HG03460 (cell line): ENCODE results near the gene CARD19.

ENCODE experiments used
- ATAC-seq: cut with Tn5 transposase; IDR thresholded peaks from one replicate; pipeline ENCODE4 v1.9.1; 2021; ENCODE audit not compliant: unreplicated experiment

Gene CARD19, protein sequence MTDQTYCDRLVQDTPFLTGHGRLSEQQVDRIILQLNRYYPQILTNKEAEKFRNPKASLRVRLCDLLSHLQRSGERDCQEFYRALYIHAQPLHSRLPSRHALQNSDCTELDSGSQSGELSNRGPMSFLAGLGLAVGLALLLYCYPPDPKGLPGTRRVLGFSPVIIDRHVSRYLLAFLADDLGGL

DNA sequence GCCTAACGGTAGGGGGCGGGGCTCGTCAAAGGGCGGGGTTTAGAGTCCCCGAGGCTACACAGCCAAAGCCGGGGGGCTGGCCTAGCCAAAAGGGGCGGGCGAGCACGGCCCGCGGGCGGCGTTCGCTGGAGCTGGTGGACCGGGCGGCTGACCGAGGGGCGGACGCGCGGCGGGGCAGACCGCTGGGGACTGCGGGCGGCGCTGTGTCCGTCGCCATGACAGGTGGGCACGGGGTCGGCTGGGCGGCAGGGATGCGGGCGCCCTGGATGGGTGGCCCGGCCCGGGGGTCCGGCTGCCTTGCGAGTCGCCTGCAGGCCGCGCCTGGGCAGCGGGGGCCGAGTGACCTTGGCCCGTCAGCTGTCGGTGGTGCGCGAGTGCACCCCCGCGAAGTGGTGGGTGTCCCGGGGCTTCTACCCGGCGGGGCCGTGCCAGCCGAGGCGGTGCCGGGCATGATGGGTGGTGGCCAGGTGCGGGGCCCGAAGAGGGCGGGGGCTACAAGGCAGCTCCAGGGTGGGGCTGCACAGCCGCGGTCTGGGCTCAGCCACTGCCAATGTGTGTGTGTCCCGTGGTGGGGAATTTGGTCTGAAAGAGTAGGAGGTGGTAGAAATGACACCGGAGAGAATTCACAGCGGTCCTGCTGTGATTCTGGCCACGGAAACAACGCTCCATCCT, at the start of gene CARD19:
TSS of gene CARD19 (plus strand) at position 87 of the 672 bp plus-strand sequence. CDS start at position 216, 129 bp downstream.
- ATAC-seq: peak; percentile 16

DNA sequence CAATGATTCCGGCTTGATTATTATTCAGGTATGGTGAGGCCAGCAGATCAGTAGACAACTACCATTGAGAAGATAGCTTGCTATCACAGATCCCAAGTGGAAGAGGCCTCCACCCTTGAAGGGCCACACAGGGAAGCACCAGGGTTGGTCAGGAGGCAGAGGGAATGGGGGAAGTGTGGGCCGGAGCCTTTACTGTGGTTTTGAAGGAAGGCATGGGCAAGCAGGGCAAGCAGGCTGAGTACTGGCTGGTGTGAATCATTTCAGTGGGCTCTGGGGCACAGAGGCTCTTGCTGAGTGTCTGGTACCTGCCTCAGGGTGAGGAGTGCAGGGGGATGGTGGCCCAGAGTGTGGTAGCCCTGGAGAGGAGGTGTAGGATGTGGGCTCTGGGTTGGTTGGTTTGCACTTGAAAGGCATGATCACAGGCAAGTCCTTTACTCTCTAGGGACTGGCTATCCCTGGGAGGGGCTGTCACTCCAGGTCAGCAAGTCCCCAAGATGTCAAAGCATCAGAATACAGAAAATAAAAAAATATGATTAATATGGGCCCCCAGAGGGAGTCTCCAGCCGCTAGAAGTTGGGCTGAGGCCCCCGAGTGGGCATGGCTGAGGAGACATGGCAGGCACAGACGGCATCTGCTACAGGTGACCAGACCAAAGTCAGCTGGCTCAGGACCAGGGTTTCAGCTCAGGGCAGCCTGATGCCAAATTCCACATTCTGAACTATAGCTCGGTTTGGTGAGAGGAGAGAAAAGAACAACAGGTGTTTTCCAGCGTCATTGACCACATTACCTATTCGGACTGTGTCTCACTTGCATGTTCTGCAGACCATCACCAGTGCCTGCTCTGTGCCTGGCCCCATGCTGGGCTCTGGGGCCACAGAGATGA, 47.2 kb upstream of the CARD19 start:
- ATAC-seq: no peak

DNA sequence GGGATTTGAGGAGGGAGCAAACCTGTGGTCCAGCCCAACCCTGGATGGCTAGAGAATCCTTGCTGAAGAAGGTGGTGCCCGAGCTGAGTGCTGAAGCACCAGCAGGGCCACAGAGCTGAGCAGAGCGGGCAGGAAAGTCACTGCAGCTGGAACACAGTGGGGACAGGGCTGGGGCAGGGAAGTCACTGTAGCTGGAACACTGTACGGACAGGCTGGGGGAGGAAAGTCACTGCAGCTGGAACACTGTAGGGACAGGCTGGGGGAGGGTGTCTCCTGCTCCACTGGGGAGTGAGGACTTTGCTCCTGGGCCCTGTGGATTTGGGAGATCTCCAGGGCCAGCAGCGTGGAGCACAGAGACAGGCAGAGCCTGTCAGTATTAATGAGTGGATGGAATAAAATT, 46.5 kb upstream of the CARD19 start:
- ATAC-seq: no peak

DNA sequence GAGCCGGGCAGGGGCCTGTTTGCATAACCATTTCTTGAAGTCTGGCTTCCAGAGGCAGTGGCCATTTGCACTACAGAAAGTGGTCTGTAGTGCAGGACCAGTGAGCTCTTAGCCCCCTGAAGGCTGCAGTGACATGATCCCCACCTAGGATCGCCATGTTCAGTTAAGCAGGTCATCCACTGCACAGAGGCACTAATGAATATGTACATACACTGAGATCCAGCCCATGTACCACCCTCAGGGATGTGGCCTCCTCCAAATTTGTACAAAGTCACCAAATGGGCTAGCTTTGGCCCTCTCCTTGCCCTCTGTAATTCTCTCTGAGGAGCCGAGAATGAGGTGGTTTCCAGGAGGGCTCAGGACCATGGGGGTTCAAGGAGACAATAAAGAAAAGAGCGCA, 45.8 kb upstream of the CARD19 start:
- no peak for ATAC-seq

DNA sequence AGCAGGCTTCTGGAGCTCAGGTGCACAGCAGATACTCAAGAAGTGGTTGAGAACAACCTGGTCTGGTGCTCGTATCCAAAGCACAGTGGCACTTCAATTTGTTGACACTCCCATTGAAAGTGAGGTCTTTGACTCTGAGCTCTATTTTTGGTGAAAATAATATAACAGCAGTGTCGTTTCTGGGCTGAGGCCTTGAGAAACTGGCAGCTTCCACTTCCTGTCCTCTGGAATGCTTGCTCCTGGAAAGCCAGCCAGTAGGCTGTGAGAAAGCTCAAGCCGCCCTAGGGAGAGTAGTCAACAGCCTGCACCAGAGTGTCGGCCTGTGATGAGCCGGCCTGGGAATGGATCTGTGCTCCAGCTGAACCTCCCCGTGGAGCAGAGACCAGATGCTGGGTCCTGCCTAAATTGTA, 44.3 kb upstream of the CARD19 start:
- no peak for ATAC-seq

DNA sequence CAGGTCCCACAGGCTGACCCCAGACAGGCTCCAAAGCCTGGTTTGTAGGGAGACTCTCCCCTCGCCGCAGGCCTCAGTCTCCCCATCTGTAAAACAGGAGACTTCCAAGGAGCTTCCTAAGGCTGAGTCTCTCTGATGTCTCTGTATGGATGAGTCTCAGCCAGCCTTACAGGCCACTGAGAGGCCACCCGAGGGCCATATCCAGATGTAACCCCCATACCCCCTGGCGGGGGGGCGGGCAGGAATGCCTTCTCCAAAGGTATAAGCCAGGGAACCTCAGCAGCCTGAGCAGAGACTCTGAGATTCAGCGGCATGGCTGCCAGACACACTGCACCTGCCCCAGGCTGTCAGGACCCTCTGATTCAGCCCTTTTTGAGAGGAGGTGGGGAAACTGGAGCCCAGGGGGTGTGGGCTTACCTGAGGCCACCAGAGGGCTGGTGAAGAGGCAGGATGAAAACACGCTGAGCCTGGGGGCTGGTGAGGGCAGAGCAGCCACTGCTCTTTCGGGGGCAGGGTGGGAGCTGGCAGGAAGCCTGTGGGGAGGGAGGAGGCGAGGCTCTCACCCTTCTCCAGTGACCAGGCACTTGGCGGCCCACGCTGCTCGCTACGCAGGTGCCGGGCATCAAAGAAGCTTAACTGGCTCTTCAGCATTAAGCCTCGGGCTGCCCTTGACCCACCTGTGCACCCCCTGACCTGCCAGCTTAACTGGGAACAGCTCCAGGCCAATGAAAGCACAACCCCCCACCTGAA, 43.1 kb upstream of the CARD19 start:
- no peak for ATAC-seq

DNA sequence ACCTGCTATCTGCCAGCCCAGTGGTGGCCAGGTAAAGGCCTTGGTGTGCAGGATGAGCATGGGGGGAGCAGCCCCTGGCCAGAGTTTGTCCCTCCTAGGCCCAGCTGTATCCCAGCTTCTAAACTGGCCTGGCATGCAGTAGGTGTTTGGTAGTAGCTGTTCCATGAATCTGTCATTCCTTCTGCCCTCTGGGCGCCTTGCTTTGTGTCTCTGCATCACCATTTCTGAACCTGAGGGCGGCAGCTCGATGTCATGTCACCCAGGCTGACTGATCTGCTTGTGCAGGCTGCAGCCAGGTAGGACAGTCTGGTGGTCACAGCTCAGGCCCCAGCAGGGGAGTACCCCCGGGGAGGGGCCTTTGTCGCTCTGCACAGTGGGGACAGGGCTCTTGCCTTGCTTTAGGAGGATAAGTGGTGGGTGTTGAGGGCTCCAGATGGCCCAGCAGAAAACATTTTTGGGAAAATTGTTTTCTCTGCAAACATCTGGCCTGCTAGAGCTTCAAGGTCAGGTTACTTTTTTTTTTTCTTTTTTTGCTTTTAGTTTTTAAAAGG, 42.2 kb upstream of the CARD19 start:
- no peak for ATAC-seq

DNA sequence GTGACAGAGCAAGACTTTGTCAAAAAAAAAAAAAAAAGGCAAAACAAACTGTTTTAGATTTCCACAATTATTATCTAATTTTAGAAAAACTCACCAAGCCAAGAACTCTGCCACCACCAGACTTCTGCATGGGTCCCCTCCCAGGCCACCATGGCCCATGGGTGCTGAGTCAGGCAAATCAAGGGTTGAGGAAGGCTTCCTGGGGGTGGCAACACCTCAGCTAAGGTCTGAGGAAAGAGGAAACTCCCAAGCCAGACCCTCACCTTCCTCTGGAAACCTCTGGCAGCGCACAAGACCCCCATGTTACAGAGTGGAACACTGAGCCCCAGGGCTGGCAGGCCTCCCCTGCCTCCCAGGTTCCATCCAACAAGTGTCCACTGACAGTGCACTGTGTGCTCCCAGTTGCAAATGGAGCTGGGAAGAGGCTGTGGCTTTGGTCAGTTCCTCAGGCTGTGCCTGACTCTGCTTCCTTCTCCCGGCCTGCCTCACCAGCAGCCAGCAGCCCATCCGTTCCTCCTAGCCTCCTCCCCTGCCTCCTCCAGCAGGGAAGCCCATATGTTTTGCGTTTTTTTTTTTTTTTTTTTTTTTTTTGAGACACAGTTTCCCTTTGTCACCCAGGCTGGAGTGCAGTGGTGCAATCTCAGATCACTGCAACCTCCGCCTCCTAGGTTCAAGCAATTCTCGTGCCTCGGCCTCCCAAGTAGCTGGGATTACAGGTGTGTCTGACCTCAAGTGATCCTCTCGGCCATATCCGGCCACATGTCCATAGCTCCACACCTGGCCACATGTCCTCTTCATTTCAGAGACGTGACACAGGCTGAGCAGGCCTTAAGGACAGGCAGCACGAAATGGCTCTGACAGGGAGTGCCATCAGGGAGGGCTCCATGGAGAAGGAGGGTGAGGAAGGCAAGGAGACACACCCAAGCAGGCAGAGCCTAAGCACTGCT, 41.0 kb upstream of the CARD19 start:
- no peak for ATAC-seq

DNA sequence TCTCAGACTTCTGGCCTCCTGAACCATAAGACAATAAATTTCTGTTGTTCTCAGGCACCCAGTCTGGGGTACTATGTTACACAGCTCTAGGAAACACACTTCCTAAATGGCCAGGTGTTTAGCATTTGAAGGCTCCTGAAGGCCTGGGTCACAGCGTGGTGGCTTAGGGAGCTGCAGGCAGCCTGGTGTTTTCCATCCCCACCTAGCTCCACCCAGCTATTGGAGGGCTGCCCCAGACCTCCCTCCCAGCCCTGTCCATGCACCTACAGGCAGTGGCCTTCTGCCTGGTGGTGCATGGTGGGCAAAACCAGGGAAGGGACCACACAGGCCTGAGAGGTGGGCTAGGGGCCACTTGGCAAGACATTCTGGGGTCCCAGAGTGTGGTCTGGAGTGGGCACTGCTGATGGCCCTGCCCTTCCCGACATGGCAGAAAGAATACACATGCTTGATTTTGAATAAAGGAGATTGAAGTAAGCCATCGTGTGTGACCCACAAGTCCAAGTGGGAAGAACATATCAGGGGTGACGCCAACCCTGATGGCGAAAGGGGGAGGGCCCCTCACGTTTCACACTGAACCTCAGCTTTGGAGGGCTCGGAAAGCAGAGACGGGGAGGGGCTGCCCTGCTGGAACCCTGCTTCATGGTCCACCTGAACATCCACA, 38.8 kb upstream of the CARD19 start:
- no peak for ATAC-seq

DNA sequence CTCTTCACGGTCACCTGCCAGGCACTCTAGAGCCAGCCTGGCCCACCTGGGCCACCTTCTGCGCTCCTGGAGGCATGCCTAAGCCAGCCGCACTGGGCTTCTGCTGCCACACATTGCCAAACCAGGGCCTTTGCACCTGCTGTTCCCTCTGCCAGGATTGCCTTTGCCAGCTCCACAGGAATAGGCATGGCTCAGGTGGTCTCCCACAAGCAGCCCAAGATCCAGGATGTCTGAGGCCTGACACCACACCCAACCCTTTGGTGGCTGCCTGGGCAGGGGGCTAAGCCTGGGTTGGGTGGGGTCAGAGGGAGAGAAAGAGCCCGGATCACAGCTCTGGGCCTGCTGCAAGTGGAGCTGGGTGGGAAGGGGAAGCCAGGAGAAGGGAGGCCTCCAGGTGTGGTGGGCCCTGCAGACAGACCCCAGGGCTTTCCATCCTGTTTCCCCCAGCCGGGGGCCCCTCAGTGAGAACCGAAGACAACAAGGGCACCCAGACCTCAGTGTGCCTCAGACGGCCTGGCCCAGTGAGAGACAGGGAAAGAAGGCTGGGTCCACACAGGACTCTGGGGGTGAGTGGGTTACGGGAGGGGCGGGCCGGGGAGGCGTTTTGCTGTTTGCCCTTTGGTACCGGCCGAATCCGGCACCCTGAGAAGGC, 38.2 kb upstream of the CARD19 start:
- ATAC-seq: peak; percentile 9

DNA sequence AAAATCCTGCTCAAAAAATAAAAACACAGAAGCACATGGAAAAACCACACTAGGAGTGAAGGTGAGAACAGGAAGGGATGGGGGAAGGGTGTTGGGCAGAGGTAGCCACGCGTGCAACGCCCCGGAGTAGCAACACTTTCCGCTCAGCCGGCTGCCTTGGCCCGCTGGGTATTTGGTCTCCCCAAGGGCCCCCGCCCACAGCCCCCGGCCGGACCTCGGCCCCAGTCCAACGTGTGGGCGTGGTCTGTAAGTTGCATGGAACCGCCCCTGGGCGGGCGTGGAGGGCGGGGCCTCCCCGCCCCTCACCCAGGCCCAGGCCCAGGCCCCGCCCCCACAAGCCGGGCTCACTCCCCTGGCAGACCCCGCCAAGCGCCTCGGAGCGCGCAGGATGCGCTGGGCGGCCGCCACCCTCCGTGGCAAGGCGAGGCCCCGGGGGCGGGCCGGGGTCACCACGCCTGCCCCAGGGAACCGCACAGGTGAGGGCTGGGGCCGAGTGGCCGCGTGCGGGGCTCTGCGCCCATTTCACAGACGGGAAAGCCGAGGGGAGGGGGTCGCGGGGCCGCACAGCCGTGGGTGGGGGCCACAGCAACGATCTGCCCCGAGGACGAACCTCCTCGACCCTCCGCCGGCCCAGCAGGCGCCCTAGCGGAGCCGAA, 37.5 kb upstream of the CARD19 start, which contains the start of gene SUSD3:
TSS of gene SUSD3 (plus strand) at position 347 of the 656 bp plus-strand sequence. CDS start at position 389, 42 bp downstream.
- ATAC-seq: peak; percentile 40

DNA sequence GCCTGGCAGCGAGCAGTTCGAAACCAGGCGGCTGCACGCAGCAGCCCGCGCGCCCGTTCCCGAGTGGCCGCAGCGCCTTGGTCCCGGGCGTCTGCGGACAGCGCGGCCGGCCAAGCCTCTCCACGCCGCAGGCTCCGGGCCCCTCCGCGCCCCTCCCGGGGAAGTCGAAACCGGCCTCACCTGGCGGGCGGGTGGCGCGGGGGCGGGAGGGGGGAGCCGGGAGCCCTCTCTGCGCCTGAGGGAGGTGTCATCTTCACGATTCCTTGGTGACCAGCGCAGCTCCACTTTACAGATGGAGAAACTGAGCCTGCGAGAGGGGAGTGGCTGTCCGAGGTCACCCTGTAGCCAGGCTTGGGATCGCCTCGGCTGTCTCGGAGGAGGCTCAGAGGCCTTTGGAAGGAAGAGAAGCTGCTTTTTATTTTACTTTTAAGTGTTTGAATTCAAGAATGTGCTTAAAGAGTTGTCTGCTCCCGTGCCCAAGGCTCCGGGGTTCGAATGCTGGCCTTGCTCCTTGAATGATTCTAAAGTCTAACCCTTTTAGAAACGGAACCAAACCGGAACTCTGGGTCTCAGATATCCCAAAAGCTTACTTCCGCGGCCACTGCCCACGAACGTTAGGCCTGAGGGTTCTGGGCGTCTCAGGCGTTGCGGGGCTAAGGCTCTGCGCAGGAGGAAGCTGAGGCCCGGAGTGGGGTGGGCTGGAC, 36.9 kb upstream of the CARD19 start:
- peak; percentile 18 for ATAC-seq

DNA sequence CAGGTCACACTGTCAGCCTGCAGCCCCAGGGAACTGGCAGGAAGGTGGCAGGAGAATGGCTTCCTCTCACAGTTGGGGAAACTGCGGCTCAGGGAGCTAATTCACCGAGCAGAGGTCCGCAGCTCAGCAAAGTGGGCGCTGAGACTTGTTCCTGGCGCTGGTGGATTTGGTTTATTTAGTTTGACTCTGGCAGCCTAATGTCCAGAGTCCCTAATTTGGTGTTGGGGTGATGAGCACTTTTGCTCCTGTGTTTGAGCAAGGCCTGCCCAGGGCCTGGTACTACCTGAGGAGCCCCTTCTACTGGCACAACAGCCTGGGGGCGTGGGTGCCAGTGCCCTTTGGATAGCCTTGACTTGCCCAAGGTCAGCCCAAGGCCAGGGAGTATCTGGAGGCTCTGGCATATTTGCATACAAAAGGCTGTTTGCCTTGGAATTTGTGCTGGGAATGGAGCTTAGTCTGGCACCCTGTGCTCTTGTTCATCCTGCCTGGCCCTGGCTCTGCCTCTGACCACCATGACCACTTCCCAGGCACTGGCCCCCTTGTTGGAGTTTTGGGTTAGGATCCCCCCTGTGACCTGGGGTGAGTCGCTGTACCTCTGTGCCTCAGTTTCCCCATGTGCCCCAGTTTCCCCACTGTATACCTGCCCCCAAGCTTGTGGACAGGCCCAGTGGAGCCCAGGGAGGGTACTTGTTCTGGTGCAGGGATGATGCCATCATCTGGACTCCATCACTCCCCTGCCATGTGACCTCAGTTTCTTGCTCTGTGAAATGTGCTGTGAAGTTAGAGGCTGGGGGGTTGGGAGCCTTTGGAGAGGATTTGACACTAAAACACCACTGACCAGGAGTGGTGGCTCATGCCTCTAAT, 36.1 kb upstream of the CARD19 start:
- ATAC-seq: no peak

DNA sequence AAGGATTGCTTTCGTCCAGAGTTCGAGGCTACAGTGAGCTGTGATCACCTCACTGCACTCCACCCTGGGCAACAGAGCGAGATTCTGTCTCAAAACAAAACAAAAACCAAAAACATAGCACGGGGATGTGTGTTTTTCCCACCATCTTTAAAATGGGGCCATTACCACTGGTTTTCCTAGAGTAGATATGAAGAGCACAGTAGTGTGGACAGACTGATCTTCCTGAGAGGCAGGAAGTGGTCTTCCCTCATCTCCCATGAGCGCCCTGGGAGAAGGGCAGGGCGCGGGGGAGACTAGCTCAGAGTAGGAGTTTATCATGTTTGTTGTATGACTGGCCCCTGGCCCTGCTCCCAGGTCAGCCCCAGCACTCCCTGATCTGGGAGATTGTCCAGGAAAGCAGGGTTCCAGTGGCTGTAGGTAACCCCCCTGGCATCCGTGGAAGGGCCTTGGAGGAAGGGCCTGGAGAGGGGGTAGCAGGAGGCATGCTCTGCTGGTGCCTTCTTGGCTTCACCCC, 35.2 kb upstream of the CARD19 start:
- no peak for ATAC-seq

DNA sequence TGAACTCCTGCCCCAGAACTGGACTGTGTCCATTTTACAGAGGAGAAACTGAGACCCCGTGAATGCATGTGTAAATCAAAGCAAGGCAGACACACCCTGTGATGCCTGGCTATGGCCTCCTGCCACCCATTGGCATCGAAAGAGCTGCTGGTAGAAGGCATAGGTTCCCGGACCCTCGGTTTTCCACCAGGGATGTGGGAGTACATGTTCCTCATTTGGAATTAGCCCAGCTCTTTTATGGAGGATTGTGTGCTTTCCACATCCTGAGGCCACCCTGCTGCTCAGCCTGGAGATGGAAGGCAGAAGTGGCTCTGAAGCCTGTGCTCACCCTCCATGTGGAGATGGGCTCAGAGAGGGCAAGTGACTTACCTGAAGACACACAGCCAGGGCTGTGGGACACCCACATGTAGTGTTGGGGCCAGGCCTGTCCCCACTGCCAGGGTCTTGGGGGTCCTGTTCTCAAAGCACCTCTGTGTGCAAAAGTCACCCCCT, 34.7 kb upstream of the CARD19 start:
- ATAC-seq: no peak
